B cell (primary cell): ENCODE data around the gene PPP2R2D. TPM values are rescaled to one million over a fixed set of nuclear protein-coding genes. Genes with fewer than 3 reads are reported as not detected.
A peak's percentile ranks its signal among the peaks of the same experiment; 100 is the strongest.

Experiments
- ATAC-seq: fragments of 200-7000 bp; cut with Tn5 transposase; one replicate; pipeline ENCODE4 v1.10.0; 2021; ENCODE audit warnings: low read depth, mild to moderate bottlenecking, moderate number of reproducible peaks, moderate library complexity
- CTCF ChIA-PET: fragments of 350-600 bp; sonication (Branson Sonifier 250); formaldehyde crosslinking; loops from one replicate; lab custom pipeline; 2021; ENCODE audit warnings: antibody characterized with exemption, inconsistent platforms; lab: Charles Lee
- POLR2A ChIA-PET: fragments of 350-600 bp; sonication (Branson Sonifier 250); formaldehyde crosslinking; loops from one replicate; lab custom pipeline; 2021; ENCODE audit warnings: antibody characterized with exemption; lab: Charles Lee
- DNase-seq: peaks from one replicate; pipeline ENCODE4 v3.0.0; 2013
- H2AFZ ChIP-seq: 2 replicates; pipeline ENCODE4 v1.6.1; 2012; ENCODE audit warnings: mild to moderate bottlenecking, low read depth, low read length; ENCODE audit not compliant: insufficient read depth, poor library complexity, severe bottlenecking
- H3K27ac ChIP-seq, 2 donors: 1 replicate in 1 of 2; 2 replicates in 1 of 2; pipeline ENCODE4 v1.5.1; 2012 to 2013; ENCODE audit warnings: low read length in 2 of 2, mild to moderate bottlenecking in 2 of 2, moderate library complexity in 1 of 2
- H3K27me3 ChIP-seq, 4 experiments: fragments of 200-600 bp in 1 of 4; sonication (generic) in 1 of 4; replicated peaks in 1 of 4; 1 replicate in 2 of 4; 2 replicates in 2 of 4; pipeline versions ENCODE4 v1.6.1 to v1.7.0; 2013 to 2016; ENCODE audit warnings: low read length in 3 of 4, mild to moderate bottlenecking in 2 of 4, mixed read lengths in 1 of 4, moderate library complexity in 1 of 4; ENCODE audit not compliant: insufficient read depth in 4 of 4, control insufficient read depth in 3 of 4; ENCODE audit errors: control extremely low read depth in 1 of 4
- H3K36me3 ChIP-seq, 2 experiments: replicated peaks in 1 of 2; 1 replicate in 1 of 2; 2 replicates in 1 of 2; pipeline versions ENCODE4 v1.6.1 to v1.7.1; 2013; ENCODE audit warnings: low read length in 1 of 2; ENCODE audit not compliant: insufficient read depth in 2 of 2, control insufficient read depth in 1 of 2; ENCODE audit errors: control extremely low read depth in 1 of 2, extremely low read depth in 1 of 2
- H3K4me1 ChIP-seq, 2 donors: fragments of 200-600 bp in 1 of 2; sonication (generic) in 1 of 2; 1 replicate in 1 of 2; 2 replicates in 1 of 2; pipeline versions ENCODE4 v1.5.1 to v1.6.1; 2013 to 2017; ENCODE audit warnings: low read length in 2 of 2; ENCODE audit not compliant: control insufficient read depth in 2 of 2, insufficient read depth in 2 of 2
- H3K4me2 ChIP-seq: replicated peaks from 2 replicates; pipeline ENCODE3; 2012; ENCODE audit warnings: mild to moderate bottlenecking, low read depth, low read length; ENCODE audit not compliant: poor library complexity, severe bottlenecking
- H3K4me3 ChIP-seq, 5 experiments: fragments of 200-600 bp in 1 of 5; sonication (generic) in 1 of 5; 1 replicate in 3 of 5; 2 replicates in 2 of 5; pipeline versions ENCODE4 v1.5.1 to v1.7.0; 2011 to 2016; ENCODE audit warnings: low read length in 4 of 5, mild to moderate bottlenecking in 4 of 5, low read depth in 2 of 5, control low read depth in 1 of 5, moderate library complexity in 1 of 5; ENCODE audit not compliant: insufficient read depth in 1 of 5; ENCODE audit errors: control extremely low read depth in 1 of 5, extremely low read depth in 1 of 5
- H3K79me2 ChIP-seq: fragments of 200-600 bp; sonication (generic); one replicate; pipeline ENCODE4 v1.6.0; 2016; ENCODE audit warnings: low read length; ENCODE audit not compliant: control insufficient read depth, insufficient read depth
- H3K9ac ChIP-seq: fragments of 200-600 bp; sonication (generic); 2 replicates; pipeline ENCODE4 v1.6.1; 2017; ENCODE audit warnings: mild to moderate bottlenecking, low read length, moderate library complexity
- H3K9me3 ChIP-seq, 3 donors: one replicate each; pipeline versions ENCODE4 v1.6.1 to v1.7.1; 2013; ENCODE audit warnings: low read length in 2 of 3; ENCODE audit not compliant: control insufficient read depth in 2 of 3, insufficient read depth in 1 of 3; ENCODE audit errors: control extremely low read depth in 1 of 3
- H4K20me1 ChIP-seq: 2 replicates; pipeline ENCODE4 v1.6.0; 2012; ENCODE audit warnings: mild to moderate bottlenecking, low read length; ENCODE audit not compliant: insufficient read depth, control insufficient read depth, poor library complexity, severe bottlenecking
- H3K27ac Mint-ChIP-seq: one replicate; pipeline ENCODE4 v1.8.0; 2021; ENCODE audit warnings: mixed read lengths
- H3K27me3 Mint-ChIP-seq: one replicate; pipeline ENCODE4 v1.8.0; 2021; ENCODE audit warnings: mixed read lengths
- H3K4me1 Mint-ChIP-seq: one replicate; pipeline ENCODE4 v1.8.0; 2021; ENCODE audit warnings: mixed read lengths
- H3K4me3 Mint-ChIP-seq: one replicate; pipeline ENCODE4 v1.8.0; 2021; ENCODE audit warnings: mixed read lengths
- H3K9me3 Mint-ChIP-seq: one replicate; pipeline ENCODE4 v1.8.0; 2022; ENCODE audit warnings: mixed read lengths; ENCODE audit not compliant: insufficient read depth
- EZH2 ChIP-seq: IDR thresholded peaks from 2 replicates; pipeline ENCODE4 v1.6.1; 2012; ENCODE audit warnings: borderline replicate concordance, low read depth, mild to moderate bottlenecking, moderate library complexity, low read length; ENCODE audit not compliant: insufficient read depth, poor library complexity, severe bottlenecking
- WGBS: methylation state at CpG from one replicate; pipeline ENCODE4 v1.1.5; 2013; ENCODE audit warnings: missing lambda C conversion rate; ENCODE audit not compliant: insufficient coverage; 5-methylcytosine and 5-hydroxymethylcytosine counted together
- intact Hi-C: fragments of 100-400 bp; cut with micrococcal nuclease; formaldehyde crosslinking; loops from one replicate; pipeline ENCODE4 v1.10.0; 2022
- polyA plus RNA-seq: library from polyadenylated mRNA; depleted of rRNA; stranded (reverse); fragments of >200 nt; gene quantifications from 2 replicates; pipeline ENCODE4 v1.2.3, GENCODE V29; 2012
- total RNA-seq, 2 donors: library from RNA; stranded (reverse); fragments of 120-200 nt in 1 of 2; gene quantifications; 1 replicate in 1 of 2; 2 replicates in 1 of 2; pipeline versions ENCODE4 v1.2.3 to v1.2.4, GENCODE V29; 2013 to 2022
- TF ChIP-seq, protein P1 (sequence below): fragments of 200-600 bp; IDR thresholded peaks from one replicate; pipeline ENCODE4 v1.8.0; 2022; ENCODE audit warnings: antibody characterized with exemption, mild to moderate bottlenecking

PPP2R2D gene
- total and polyA plus RNA-seq, 2 donors (not counting 1 experiment from before 2014, with no cell fraction given): 25.8 to 45.6 TPM

DNA sequence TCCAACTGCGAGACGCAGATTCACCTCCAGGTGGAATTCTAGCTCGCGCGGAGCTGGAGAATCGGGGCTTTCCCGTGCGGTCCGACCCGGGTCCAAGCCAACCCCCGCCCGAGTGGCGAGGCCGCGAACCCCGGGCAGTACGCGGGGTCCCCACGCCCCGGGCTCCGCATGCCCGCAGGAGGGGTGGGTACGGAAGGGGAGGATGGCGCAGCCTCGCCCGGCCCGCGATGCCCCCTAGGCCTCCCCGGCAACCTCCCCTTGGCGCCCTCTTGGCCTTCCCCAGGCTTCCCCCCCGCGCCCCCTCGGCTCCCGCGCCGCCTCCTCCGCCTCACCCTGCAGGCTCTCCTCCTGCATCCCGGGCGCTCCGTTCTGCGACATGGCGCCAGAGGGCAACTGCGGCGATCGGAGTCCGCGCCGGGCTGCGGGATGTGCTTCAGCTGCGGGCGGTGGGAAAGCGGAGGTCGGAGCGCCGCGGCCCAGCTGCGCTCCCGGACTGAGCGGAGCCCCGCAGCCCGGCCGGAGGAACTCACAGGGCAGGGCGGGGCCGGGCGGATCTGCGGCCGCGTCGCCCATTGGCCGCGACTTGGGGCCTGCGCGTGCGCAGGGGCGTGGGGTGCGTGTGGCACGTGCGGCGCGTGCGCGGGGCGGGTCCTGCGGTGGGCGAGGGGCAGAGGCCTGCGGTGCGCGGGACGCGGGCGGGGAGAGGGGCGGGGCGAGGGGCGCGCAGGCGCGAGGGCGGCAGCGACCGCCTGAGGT is 80.8 kb downstream of the PPP2R2D start, which contains the start of gene BNIP3:
TSS of gene BNIP3 (minus strand) at position 495 of the 756 bp plus-strand sequence. CDS start at position 378, 117 bp downstream.
- Histone ChIP-seq H3K27me3 (peaks cover 0 to 13% (median 0%) of the 10 kb centered on the region in 4 experiments), H2AFZ (peak within 1 kb of the TSS; percentile 93), H3K9me3 (no peaks in the 10 kb centered on the region), H3K4me2 (peak within 1 kb of the TSS; percentile 91), H3K27ac (peak within 1 kb of the TSS in 1 of 2 donors; percentile 29), H3K79me2 (peaks cover 3% of the 10 kb centered on the region), H3K36me3 (no peaks in the 10 kb centered on the region), H4K20me1 (peaks cover 19% of the 10 kb centered on the region), H3K9ac (peak within 1 kb of the TSS; percentile 74), H3K4me1 (peaks cover 11 to 17% of the 10 kb centered on the region in 2 donors), H3K4me3 (peak within 1 kb of the TSS; percentile 45 to 74 (median 66))
- ChIA-PET POLR2A (no interaction called here), CTCF (interaction anchor here (1.3 kb wide), 1 partner anchor 96 kb away, joined by 5 read pairs; no protein-coding TSS in a partner anchor)
- TF ChIP-seq, protein P1, sequence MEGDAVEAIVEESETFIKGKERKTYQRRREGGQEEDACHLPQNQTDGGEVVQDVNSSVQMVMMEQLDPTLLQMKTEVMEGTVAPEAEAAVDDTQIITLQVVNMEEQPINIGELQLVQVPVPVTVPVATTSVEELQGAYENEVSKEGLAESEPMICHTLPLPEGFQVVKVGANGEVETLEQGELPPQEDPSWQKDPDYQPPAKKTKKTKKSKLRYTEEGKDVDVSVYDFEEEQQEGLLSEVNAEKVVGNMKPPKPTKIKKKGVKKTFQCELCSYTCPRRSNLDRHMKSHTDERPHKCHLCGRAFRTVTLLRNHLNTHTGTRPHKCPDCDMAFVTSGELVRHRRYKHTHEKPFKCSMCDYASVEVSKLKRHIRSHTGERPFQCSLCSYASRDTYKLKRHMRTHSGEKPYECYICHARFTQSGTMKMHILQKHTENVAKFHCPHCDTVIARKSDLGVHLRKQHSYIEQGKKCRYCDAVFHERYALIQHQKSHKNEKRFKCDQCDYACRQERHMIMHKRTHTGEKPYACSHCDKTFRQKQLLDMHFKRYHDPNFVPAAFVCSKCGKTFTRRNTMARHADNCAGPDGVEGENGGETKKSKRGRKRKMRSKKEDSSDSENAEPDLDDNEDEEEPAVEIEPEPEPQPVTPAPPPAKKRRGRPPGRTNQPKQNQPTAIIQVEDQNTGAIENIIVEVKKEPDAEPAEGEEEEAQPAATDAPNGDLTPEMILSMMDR: no peak
- TF ChIP-seq EZH2: no peak
- peak; percentile 95 for DNase-seq
- under 1% methylated on average over 100 of the region's 100 CpGs for WGBS
- ATAC-seq: peak; percentile 94
- peaks cover 4% of the 10 kb centered on the region for H3K27me3 Mint-ChIP-seq
- H3K4me3 Mint-ChIP-seq: peak within 1 kb of the TSS; percentile 86
- intact Hi-C loops: loop anchor here (1.0 to 5.0 kb wide), 2 partner anchors 81 to 326 kb away; partner anchors contain the start of gene STK32C
- H3K4me1 Mint-ChIP-seq: peaks cover 17% of the 10 kb centered on the region
- H3K9me3 Mint-ChIP-seq: no peaks in the 10 kb centered on the region
- H3K27ac Mint-ChIP-seq: peak within 1 kb of the TSS; percentile 69
